Measurements from ENCODE around the gene DOK6.
"Not testable (repeated sequence)": the region's sequence is repeated elsewhere in the genome, so short reads cannot be mapped to it uniquely, and the experiment has no call there.

The DOK6 gene

DNA sequence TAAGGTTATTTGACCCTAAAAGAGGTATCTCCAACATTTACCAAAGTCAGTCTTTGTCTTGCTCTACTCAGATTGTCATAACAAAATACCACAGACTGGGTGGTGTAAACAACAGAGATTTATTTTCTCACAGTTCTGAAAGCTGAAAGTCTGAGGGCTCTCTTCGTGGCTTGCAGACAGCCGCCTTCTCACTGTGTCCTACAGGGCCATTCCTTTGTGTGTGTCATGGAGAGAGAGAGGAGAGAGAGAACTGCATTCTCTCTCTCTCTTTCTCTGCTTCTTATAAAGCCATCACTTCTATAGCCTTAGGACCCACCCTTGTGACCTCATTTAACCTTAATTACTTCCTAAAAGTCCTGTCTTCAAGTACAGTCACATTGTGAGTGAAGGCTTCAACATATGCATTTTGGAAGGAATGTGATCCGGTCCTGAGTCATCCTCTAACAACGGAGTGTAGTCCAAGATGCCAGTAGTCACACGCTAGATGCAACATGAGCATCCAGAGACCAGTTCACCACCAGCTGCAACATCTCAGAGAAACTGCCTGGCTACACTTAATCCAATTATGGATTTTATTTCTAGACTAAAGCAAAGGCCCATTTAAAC lies 416.8 kb downstream of the DOK6 start:
- H3K27me3 ChIP-seq (replicated peaks): no peaks in the 10 kb centered on the region
- in situ Hi-C loops (cut with HindIII; ENCODE audit: low pct_ligation_motif_present, low sequenced_read_pairs): no loop called here
- H3K36me3 ChIP-seq (replicated peaks): no peaks in the 10 kb centered on the region
- no peak overlapping the region for H3K27ac ChIP-seq
- peak; percentile 76 for DNase-seq
- no peak overlapping the region for H3K4me3 ChIP-seq (ENCODE audit: low read depth, low read length)
- TF ChIP-seq, protein P1, sequence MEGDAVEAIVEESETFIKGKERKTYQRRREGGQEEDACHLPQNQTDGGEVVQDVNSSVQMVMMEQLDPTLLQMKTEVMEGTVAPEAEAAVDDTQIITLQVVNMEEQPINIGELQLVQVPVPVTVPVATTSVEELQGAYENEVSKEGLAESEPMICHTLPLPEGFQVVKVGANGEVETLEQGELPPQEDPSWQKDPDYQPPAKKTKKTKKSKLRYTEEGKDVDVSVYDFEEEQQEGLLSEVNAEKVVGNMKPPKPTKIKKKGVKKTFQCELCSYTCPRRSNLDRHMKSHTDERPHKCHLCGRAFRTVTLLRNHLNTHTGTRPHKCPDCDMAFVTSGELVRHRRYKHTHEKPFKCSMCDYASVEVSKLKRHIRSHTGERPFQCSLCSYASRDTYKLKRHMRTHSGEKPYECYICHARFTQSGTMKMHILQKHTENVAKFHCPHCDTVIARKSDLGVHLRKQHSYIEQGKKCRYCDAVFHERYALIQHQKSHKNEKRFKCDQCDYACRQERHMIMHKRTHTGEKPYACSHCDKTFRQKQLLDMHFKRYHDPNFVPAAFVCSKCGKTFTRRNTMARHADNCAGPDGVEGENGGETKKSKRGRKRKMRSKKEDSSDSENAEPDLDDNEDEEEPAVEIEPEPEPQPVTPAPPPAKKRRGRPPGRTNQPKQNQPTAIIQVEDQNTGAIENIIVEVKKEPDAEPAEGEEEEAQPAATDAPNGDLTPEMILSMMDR (IDR thresholded peaks at IDR 0.05; ENCODE audit: low read depth, low read length, missing control alignments): no peak

DNA sequence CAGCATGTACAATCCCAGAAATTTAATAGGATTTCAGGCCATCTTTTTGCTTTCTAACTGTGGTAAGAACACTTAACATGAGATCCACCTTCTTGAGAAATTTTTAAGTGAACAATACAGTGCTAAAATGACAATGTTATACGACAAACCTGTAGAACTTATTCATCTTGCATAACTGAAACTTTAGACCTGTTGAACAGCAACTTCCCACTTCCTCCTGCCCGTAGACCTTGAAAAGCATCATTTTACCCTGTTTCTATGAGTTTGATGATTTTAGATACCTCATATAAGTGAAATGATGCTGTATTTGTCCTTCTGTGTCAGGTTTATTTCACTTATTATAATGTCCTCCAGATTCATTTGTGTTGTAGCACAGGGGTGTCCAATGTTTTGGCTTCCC lies 418.8 kb downstream of the DOK6 start:
- H3K4me3 ChIP-seq (ENCODE audit: low read depth, low read length): no peak overlapping the region
- no peaks in the 10 kb centered on the region for H3K36me3 ChIP-seq (replicated peaks)
- in situ Hi-C loops (cut with HindIII; ENCODE audit: low pct_ligation_motif_present, low sequenced_read_pairs): no loop called here
- no peak for DNase-seq
- TF ChIP-seq, protein P1 (IDR thresholded peaks at IDR 0.05; ENCODE audit: low read depth, low read length, missing control alignments): no peak
- no peak overlapping the region for H3K27ac ChIP-seq
- H3K27me3 ChIP-seq (replicated peaks): no peaks in the 10 kb centered on the region

DNA sequence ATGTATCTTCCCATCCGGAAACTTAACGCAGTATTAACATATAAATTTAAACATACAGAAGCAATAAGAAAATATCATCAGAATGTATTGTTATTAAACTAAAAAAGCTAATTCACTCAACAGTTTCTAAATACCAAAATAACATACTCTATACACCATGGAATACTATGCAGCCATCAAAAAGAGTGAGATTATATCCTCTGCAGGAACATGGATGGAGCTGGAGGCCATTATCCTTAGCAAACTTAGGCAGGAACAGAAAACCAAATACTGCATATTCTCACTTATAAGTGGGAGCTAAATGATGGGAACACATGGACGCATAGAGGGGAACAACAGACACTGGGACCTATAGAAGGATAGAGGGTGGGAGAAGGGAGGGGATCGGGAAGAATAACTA lies 419.9 kb downstream of the DOK6 start:
- H3K36me3 ChIP-seq (replicated peaks): no peaks in the 10 kb centered on the region
- no peak overlapping the region for H3K27ac ChIP-seq
- H3K4me3 ChIP-seq (ENCODE audit: low read depth, low read length): no peak overlapping the region
- TF ChIP-seq, protein P1 (IDR thresholded peaks at IDR 0.05; ENCODE audit: low read depth, low read length, missing control alignments): no peak
- no peak for DNase-seq
- H3K27me3 ChIP-seq (replicated peaks): no peaks in the 10 kb centered on the region
- in situ Hi-C loops (cut with HindIII; ENCODE audit: low pct_ligation_motif_present, low sequenced_read_pairs): no loop called here

DNA sequence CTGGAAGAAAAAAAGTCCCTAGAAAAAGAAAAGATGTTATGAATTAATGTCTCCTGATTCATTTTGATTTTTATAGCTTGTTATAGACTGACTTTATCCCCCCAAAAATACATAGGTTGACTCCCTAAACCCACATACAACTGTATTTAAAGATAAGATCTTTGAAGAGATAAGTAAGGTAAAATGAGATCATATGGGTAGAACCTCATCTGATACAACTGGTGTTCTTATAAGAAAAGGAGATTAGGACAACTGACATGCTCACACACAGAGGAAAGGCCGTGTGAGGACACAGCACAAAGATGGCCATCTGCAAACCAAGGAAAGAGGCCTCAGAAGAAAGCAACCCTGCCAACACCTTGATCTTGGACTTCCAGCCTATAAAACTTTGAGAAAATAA lies 429.5 kb downstream of the DOK6 start:
- in situ Hi-C loops (cut with HindIII; ENCODE audit: low pct_ligation_motif_present, low sequenced_read_pairs): no loop called here
- TF ChIP-seq, protein P1 (IDR thresholded peaks at IDR 0.05; ENCODE audit: low read depth, low read length, missing control alignments): no peak

DNA sequence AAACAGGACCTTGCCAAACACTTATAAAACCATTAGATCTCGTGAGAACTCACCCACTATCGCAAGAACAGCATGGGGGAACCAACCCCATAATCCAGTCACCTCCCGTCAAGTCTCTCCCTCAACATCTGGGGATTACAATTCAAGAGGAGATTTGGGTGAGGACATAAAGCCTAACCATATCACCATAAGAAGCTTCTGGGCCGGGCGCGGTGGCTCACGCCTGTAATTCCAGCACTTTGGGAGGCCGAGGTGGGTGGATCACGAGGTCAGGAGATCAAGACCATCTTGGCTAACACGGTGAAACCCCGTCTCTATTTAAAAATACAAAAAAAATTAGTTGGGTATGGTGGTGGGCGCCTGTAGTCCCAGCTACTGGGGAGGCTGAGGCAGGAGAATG lies 434.3 kb downstream of the DOK6 start:
- H3K4me3 ChIP-seq (ENCODE audit: low read depth, low read length); H3K27me3 ChIP-seq (replicated peaks); DNase-seq; H3K27ac ChIP-seq; H3K36me3 ChIP-seq (replicated peaks); in situ Hi-C loops (cut with HindIII; ENCODE audit: low pct_ligation_motif_present, low sequenced_read_pairs): not testable (repeated sequence)

More for the DNA sequence above, 429.5 kb downstream of the DOK6 start:
- no peak for DNase-seq
- H3K27ac ChIP-seq: no peak overlapping the region
- H3K36me3 ChIP-seq (replicated peaks): no peaks in the 10 kb centered on the region
- H3K27me3 ChIP-seq (replicated peaks): no peaks in the 10 kb centered on the region
- H3K4me3 ChIP-seq (ENCODE audit: low read depth, low read length): no peak overlapping the region

DNA sequence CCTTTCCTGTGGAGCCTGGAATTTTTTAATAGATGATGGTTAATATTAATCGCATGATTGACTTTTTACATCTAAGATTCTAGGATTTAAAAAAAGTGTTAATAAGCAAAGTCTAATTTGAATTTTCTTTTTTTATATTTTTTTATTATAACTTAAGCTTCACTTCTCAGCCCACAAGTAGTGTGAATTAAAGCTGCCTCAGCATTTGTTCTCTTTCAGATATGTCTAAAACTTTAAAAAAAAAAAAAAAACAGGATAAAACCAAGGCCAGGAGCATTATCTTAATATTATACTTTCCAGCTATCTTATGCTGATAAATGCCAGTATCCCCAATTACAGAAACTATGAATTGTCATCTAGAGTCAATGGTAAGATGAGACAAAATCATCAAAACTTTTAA lies 437.3 kb downstream of the DOK6 start:
- no peak for DNase-seq
- Histone ChIP-seq H3K4me3 (ENCODE audit: low read depth, low read length) (no peak overlapping the region), H3K36me3 (replicated peaks) (no peaks in the 10 kb centered on the region), H3K27ac (no peak overlapping the region), H3K27me3 (replicated peaks) (no peaks in the 10 kb centered on the region)
- TF ChIP-seq, protein P1 (IDR thresholded peaks at IDR 0.05; ENCODE audit: low read depth, low read length, missing control alignments): no peak
- in situ Hi-C loops (cut with HindIII; ENCODE audit: low pct_ligation_motif_present, low sequenced_read_pairs): no loop called here

All from brain microvascular endothelial cell (primary cell).